Duodenal mucosa (tissue), 2 donors: Measurements from ENCODE around the gene TAL1.

Experiments used
- H3K27ac ChIP-seq: one replicate; pipeline ENCODE4 v1.7.0; 2013; ENCODE audit warnings: low read depth, low read length
- H3K27me3 ChIP-seq, 2 donors: one replicate each; pipeline ENCODE4 v1.7.0; 2013; ENCODE audit warnings: low read length in 2 of 2, control low read depth in 1 of 2; ENCODE audit not compliant: insufficient read depth in 2 of 2, control insufficient read depth in 1 of 2
- H3K36me3 ChIP-seq, 2 donors: one replicate each; pipeline ENCODE4 v1.7.0; 2013; ENCODE audit warnings: low read length in 2 of 2, control low read depth in 1 of 2; ENCODE audit not compliant: insufficient read depth in 2 of 2, control insufficient read depth in 1 of 2
- H3K4me1 ChIP-seq, 2 donors: one replicate each; pipeline ENCODE4 v1.7.0; 2013; ENCODE audit warnings: low read length in 2 of 2, control low read depth in 1 of 2; ENCODE audit not compliant: insufficient read depth in 2 of 2, control insufficient read depth in 1 of 2
- H3K4me3 ChIP-seq, 2 donors: one replicate each; pipeline ENCODE4 v1.7.0; 2013; ENCODE audit warnings: low read length in 2 of 2, low read depth in 1 of 2
- H3K9ac ChIP-seq, 2 donors: one replicate each; pipeline ENCODE4 v1.7.0; 2013; ENCODE audit warnings: low read length in 2 of 2, low read depth in 1 of 2
- H3K9me3 ChIP-seq, 2 donors: one replicate each; pipeline ENCODE4 v1.7.0; 2013; ENCODE audit warnings: low read length in 2 of 2, control low read depth in 1 of 2; ENCODE audit not compliant: control insufficient read depth in 1 of 2

The TAL1 gene

GRCh38 chr1:47223921-47224675, 7.9 kb downstream of the TAL1 start:
- H3K27me3 ChIP-seq = peaks cover 64 to 74% of the 10 kb centered on the region in 2 donors
- no peak overlapping the region for H3K4me3 ChIP-seq
- no peak overlapping the region for H3K27ac ChIP-seq
- H3K4me1 ChIP-seq = peaks cover 5 to 11% of the 10 kb centered on the region in 2 donors
- no peaks in the 10 kb centered on the region for H3K36me3 ChIP-seq
- no peaks in the 10 kb centered on the region for H3K9me3 ChIP-seq
- no peak overlapping the region for H3K9ac ChIP-seq

- H3K27ac ChIP-seq = no peak overlapping the region
- peaks cover 57 to 66% of the 10 kb centered on the region in 2 donors for H3K27me3 ChIP-seq
- H3K4me1 ChIP-seq = peaks cover 5 to 11% of the 10 kb centered on the region in 2 donors
- H3K4me3 ChIP-seq = no peak overlapping the region
- H3K36me3 ChIP-seq = no peaks in the 10 kb centered on the region
- H3K9ac ChIP-seq = no peak overlapping the region
- H3K9me3 ChIP-seq = no peaks in the 10 kb centered on the region
These were observed 8.7 kb downstream of the TAL1 start for GRCh38 chr1:47223174-47223920.

- Histone ChIP-seq H3K4me3 (no peak overlapping the region), H3K9ac (no peak overlapping the region), H3K4me1 (peaks cover 5 to 11% of the 10 kb centered on the region in 2 donors), H3K9me3 (no peaks in the 10 kb centered on the region), H3K27me3 (peaks cover 49 to 57% of the 10 kb centered on the region in 2 donors), H3K27ac (no peak overlapping the region), H3K36me3 (no peaks in the 10 kb centered on the region)
These were observed 9.5 kb downstream of the TAL1 start for GRCh38 chr1:47222476-47222875.

GRCh38 chr1:47219590-47220220, 12.3 kb downstream of the TAL1 start:
- Histone ChIP-seq H3K9me3 (no peaks in the 10 kb centered on the region), H3K27ac (no peak overlapping the region), H3K4me1 (peaks cover 0 to under 1% of the 10 kb centered on the region in 2 donors), H3K4me3 (no peak overlapping the region), H3K9ac (no peak overlapping the region), H3K36me3 (no peaks in the 10 kb centered on the region), H3K27me3 (peaks cover 26 to 34% of the 10 kb centered on the region in 2 donors)

DNA sequence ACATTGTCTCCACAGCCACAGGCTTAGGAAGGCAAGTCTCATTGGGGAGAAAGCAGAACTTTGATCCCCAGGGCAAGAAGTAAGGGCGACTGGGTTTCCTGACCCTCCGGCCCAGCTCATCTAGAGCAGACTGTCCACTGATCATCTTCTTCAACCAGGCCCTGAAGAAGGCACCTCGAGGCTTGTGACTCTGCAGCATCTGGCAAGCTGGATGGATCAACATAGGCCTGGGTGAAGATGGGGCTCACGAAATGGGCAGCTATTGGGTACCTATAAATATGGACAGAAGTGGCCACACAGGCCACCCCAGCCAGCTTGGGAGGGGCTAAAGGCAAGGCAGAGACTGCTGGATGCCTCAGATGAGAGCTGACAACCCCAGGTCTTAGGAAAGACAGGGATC, 13.0 kb downstream of the TAL1 start:
- no peaks in the 10 kb centered on the region for H3K9me3 ChIP-seq
- H3K36me3 ChIP-seq = no peaks in the 10 kb centered on the region

GRCh38 chr1:47216278-47217059, 15.6 kb downstream of the TAL1 start:
- peaks cover 0 to 3% of the 10 kb centered on the region in 2 donors for H3K27me3 ChIP-seq
- no peaks in the 10 kb centered on the region for H3K9me3 ChIP-seq

More for the DNA sequence above, 13.0 kb downstream of the TAL1 start:
- no peak overlapping the region for H3K4me3 ChIP-seq
- H3K27me3 ChIP-seq = peaks cover 19 to 27% of the 10 kb centered on the region in 2 donors
- H3K4me1 ChIP-seq = no peaks in the 10 kb centered on the region
- H3K27ac ChIP-seq = no peak overlapping the region
- H3K9ac ChIP-seq = no peak overlapping the region

GRCh38 chr1:47215713-47216112, 16.3 kb downstream of the TAL1 start:
- Histone ChIP-seq H3K27me3 (no peaks in the 10 kb centered on the region), H3K27ac (no peak overlapping the region), H3K9me3 (no peaks in the 10 kb centered on the region), H3K36me3 (no peaks in the 10 kb centered on the region), H3K4me1 (peaks cover 0 to 4% of the 10 kb centered on the region in 2 donors), H3K9ac (no peak overlapping the region), H3K4me3 (no peak overlapping the region)

More at GRCh38 chr1:47216278-47217059, 15.6 kb downstream of the TAL1 start:
- H3K27ac ChIP-seq = no peak overlapping the region
- no peak overlapping the region for H3K9ac ChIP-seq
- H3K4me3 ChIP-seq = no peak overlapping the region
- no peaks in the 10 kb centered on the region for H3K36me3 ChIP-seq
- peaks cover 0 to 2% of the 10 kb centered on the region in 2 donors for H3K4me1 ChIP-seq

- Histone ChIP-seq H3K36me3 (no peaks in the 10 kb centered on the region), H3K27ac (no peak overlapping the region), H3K4me3 (no peak overlapping the region), H3K4me1 (peaks cover 0 to 4% of the 10 kb centered on the region in 2 donors), H3K9me3 (no peaks in the 10 kb centered on the region), H3K9ac (no peak overlapping the region), H3K27me3 (no peaks in the 10 kb centered on the region)
These were observed 17.5 kb downstream of the TAL1 start for GRCh38 chr1:47214549-47214948.

DNA sequence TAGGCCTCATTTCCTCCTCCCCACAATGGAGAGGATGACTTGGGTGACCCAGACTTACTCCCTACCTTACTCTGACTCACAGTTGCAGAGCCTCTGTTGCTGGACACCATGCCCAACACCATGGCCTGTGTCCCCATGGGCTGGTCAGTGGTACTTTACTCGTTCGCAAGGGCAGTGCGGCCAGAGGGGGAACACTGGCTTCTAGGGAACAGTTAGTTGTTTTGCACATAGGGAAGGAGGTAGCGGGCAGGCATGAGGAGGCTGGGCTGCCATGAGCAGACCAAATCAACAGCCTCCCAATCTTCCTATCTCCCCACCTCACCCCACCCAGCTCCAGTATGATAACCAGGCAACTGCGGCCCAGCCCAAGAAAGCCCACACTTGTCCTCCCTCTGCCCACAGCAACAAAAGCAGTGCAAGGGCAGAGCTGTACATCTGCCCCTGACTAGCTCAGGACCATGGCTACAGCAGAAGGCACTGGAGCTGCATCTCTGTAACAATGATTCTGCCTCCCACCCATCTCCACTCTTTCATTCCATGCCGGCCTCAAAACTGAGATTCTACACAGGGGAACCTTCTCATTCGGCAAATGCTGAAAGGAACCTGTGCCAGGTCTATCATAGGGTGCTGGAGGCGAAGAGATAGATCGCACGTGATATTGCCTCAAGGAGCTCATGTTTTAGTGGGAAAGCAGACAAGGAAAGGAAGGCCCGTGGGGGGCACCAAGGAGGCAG, 18.6 kb downstream of the TAL1 start:
- no peak overlapping the region for H3K9ac ChIP-seq
- no peaks in the 10 kb centered on the region for H3K27me3 ChIP-seq
- H3K27ac ChIP-seq = no peak overlapping the region
- peaks cover 0 to 4% of the 10 kb centered on the region in 2 donors for H3K4me1 ChIP-seq
- no peaks in the 10 kb centered on the region for H3K36me3 ChIP-seq
- H3K4me3 ChIP-seq = no peak overlapping the region
- no peaks in the 10 kb centered on the region for H3K9me3 ChIP-seq
